ENCODE data around the gene SCO1. TPM values are rescaled to one million over a fixed set of nuclear protein-coding genes. Genes with fewer than 3 reads are reported as not detected.
A peak's percentile ranks its signal among the peaks of the same experiment; 100 is the strongest.
"Not testable (repeated sequence)": the region's sequence is repeated elsewhere in the genome, so short reads cannot be mapped to it uniquely, and the experiment has no call there.

SCO1 gene
- total RNA-seq, 4 donors from 2014 or later = 11.9 to 34.2 (median 14.1) TPM

DNA sequence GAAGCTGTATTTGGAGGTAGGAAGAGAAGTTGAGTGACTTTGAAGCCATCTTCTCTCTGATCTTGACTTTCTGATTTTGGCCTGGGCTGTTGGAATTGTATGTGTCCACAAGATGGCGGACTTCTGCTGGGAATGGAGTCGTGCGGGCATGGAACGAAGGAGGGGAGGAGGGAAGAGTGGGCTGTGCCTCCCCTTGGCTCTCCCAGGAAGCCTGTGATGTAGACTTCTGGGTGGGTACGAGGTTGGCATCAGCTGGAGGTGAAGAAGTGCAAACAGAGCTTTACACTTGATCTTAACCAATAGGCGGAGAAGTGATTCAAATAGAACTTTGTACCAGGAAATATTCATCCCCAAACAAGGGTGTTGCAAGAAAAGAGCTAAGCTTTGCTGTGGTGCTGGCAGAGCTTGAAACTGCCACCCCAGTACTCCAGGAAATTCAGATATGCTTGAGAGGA, 39.9 kb upstream of the SCO1 start:
- H3K4me1 ChIP-seq = peaks cover 8% of the 10 kb centered on the region
- DNase-seq (ENCODE audit: low spot score in 2 of 2) = peak; percentile 83 to 84
- H3K36me3 ChIP-seq = no peaks in the 10 kb centered on the region
- H3K4me3 ChIP-seq = no peak overlapping the region
- no peaks in the 10 kb centered on the region for H3K27me3 ChIP-seq
- H3K9me3 ChIP-seq = no peaks in the 10 kb centered on the region
- 9% methylated on average over 6 of the region's 6 CpGs for WGBS
- no peak for TF ChIP-seq EP300 (IDR thresholded peaks at IDR 0.05)
- TF ChIP-seq, protein P1, sequence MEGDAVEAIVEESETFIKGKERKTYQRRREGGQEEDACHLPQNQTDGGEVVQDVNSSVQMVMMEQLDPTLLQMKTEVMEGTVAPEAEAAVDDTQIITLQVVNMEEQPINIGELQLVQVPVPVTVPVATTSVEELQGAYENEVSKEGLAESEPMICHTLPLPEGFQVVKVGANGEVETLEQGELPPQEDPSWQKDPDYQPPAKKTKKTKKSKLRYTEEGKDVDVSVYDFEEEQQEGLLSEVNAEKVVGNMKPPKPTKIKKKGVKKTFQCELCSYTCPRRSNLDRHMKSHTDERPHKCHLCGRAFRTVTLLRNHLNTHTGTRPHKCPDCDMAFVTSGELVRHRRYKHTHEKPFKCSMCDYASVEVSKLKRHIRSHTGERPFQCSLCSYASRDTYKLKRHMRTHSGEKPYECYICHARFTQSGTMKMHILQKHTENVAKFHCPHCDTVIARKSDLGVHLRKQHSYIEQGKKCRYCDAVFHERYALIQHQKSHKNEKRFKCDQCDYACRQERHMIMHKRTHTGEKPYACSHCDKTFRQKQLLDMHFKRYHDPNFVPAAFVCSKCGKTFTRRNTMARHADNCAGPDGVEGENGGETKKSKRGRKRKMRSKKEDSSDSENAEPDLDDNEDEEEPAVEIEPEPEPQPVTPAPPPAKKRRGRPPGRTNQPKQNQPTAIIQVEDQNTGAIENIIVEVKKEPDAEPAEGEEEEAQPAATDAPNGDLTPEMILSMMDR (IDR thresholded peaks at IDR 0.05) = peak; percentile 63 to 67
- no peak overlapping the region for H3K27ac ChIP-seq

DNA sequence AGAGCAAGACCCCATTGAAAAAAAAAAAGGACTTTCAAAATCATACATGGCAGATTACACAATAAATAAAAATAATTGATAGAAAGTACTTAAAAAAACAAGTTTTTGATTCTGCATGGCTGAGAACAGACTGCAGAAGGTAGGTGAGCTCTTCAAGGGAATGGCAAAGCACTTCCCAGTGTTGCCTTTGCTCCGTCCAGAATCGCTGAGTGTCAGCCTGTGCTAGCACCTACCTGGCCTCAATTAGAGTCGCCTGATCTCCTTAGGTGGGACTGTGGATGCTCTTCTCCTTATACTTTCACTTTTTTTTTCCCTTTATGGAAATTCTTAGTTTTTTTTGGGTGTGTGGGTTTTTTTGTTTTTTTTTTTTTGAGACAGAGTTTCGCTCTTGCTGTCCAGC, 38.5 kb upstream of the SCO1 start:
- no peak overlapping the region for H3K27ac ChIP-seq
- no peaks in the 10 kb centered on the region for H3K9me3 ChIP-seq
- WGBS = 91% methylated on average over 4 of the region's 4 CpGs
- TF ChIP-seq, protein P1 (IDR thresholded peaks at IDR 0.05) = no peak
- TF ChIP-seq POLR2A (IDR thresholded peaks at IDR 0.05) = no peak
- no peak for TF ChIP-seq EP300 (IDR thresholded peaks at IDR 0.05)
- no peak for TF ChIP-seq POLR2AphosphoS5 (IDR thresholded peaks at IDR 0.05)
- DNase-seq (ENCODE audit: low spot score in 2 of 2) = peak in 1 of 2 donors; percentile 4
- H3K4me1 ChIP-seq = peaks cover 14% of the 10 kb centered on the region
- H3K27me3 ChIP-seq = no peaks in the 10 kb centered on the region
- H3K36me3 ChIP-seq = no peaks in the 10 kb centered on the region
- H3K4me3 ChIP-seq = no peak overlapping the region

DNA sequence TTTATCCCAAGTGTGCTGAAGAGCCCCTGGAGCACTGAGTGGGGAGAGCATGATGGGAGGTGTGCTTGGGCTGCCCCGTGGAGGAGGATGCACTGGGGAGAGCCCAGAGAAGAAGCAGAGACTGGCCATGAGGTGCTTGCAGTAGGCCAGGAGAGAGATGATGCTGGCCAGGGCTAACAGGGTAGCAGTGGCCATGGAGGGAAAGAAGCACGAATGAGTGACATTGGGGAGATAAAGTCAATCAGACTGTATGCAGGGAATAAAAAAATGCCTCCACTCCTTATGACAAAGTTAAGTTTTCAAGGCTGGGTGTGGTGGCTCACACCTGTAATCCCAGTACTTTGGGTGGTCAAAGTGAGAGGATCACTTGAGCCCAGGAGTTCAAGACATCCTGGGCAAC, 37.9 kb upstream of the SCO1 start:
- no peak overlapping the region for H3K27ac ChIP-seq
- no peak for DNase-seq (ENCODE audit: low spot score in 2 of 2)
- H3K9me3 ChIP-seq = no peaks in the 10 kb centered on the region
- H3K27me3 ChIP-seq = no peaks in the 10 kb centered on the region
- no peaks in the 10 kb centered on the region for H3K36me3 ChIP-seq
- peaks cover 20% of the 10 kb centered on the region for H3K4me1 ChIP-seq
- H3K4me3 ChIP-seq = no peak overlapping the region
- no peak for TF ChIP-seq POLR2AphosphoS5 (IDR thresholded peaks at IDR 0.05)
- TF ChIP-seq, protein P1 (IDR thresholded peaks at IDR 0.05) = no peak
- no peak for TF ChIP-seq EP300 (IDR thresholded peaks at IDR 0.05)
- no peak for TF ChIP-seq POLR2A (IDR thresholded peaks at IDR 0.05)
- WGBS = 78% methylated on average over 2 of the region's 2 CpGs

DNA sequence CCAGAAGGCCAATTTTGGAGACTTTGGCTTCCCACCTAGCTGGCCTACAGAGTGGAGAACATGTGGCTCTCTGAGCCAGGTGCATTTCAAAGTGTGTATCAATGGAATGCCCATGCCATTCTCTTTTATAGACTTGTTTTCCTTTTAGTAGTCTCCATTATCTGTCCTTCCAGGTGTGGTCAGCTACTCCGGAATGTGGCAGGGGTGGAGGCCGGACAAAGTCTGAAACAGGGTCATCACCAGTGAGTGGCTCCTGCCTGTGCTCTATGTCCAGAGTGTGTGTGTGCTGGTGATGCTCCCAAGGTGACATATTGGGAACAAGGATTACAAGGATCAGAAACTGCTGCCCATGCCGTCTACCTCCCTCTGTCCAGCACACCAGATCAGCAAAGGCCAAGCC, 36.3 kb upstream of the SCO1 start:
- WGBS = 100% methylated on average over 2 of the region's 3 CpGs
- DNase-seq (ENCODE audit: low spot score in 2 of 2) = peak in 1 of 2 donors; percentile 31

DNA sequence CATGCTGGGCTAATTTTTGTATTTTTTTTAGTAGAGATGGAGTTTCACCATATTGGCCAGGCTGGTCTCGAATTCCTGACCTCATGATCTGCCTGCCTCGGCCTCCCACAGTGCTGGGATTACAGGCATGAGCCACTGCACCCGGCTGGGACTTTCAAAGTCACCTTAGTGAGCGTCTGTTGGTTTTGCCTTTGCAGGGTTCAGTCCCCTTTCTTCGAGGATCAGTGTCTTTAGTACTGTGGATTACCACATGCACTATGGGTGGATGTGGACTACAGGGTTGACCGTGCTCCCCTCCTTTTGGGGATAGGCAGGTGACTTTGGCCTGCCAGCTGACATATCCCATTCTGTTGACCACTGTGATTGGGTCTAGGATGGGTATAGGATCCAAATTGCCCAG, 34.8 kb upstream of the SCO1 start:
- peak in 1 of 2 donors; percentile 48 for DNase-seq (ENCODE audit: low spot score in 2 of 2)
- not testable (repeated sequence) for H3K27ac ChIP-seq
- 96% methylated on average over 6 of the region's 6 CpGs for WGBS

More for the DNA sequence above, 36.3 kb upstream of the SCO1 start:
- Histone ChIP-seq H3K27me3 (no peaks in the 10 kb centered on the region), H3K4me3 (no peak overlapping the region), H3K27ac (no peak overlapping the region), H3K36me3 (no peaks in the 10 kb centered on the region), H3K4me1 (peaks cover 21% of the 10 kb centered on the region), H3K9me3 (no peaks in the 10 kb centered on the region)
- TF ChIP-seq, protein P1 (IDR thresholded peaks at IDR 0.05) = no peak
- TF ChIP-seq POLR2A (IDR thresholded peaks at IDR 0.05) = no peak
- no peak for TF ChIP-seq EP300 (IDR thresholded peaks at IDR 0.05)
- TF ChIP-seq POLR2AphosphoS5 (IDR thresholded peaks at IDR 0.05) = no peak

DNA sequence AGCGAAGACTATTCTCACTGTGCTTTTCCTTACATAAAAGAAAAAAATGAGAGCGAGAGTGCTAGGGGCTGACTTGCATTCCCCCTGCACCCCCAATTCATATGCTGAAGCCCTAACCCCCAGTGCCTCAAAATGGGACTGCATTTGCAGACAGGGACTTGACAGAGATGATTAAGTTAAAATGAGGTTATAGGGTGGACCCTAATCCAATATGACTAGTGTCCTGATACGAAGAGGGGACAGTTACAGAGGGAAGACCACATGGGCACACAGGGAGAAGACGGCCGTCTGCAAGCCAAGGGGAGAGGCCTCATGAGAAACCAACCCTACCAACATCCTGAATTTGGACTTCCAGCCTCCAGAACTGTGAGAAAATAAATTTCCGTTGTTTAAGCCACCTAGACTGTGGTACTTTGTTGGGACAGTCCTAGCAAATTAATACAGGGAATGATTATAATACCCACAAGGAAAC, 34.1 kb upstream of the SCO1 start:
- H3K27ac ChIP-seq = peak overlapping the region; percentile 35
- peak in 1 of 2 donors; percentile 4 for DNase-seq (ENCODE audit: low spot score in 2 of 2)
- peaks cover 13% of the 10 kb centered on the region for H3K4me1 ChIP-seq
- H3K9me3 ChIP-seq = no peaks in the 10 kb centered on the region
- no peaks in the 10 kb centered on the region for H3K36me3 ChIP-seq
- no peaks in the 10 kb centered on the region for H3K27me3 ChIP-seq
- no peak overlapping the region for H3K4me3 ChIP-seq
- 81% methylated on average over 6 of the region's 6 CpGs for WGBS
- TF ChIP-seq POLR2A (IDR thresholded peaks at IDR 0.05) = no peak
- no peak for TF ChIP-seq POLR2AphosphoS5 (IDR thresholded peaks at IDR 0.05)
- TF ChIP-seq EP300 (IDR thresholded peaks at IDR 0.05) = no peak
- TF ChIP-seq, protein P1 (IDR thresholded peaks at IDR 0.05) = no peak

More for the DNA sequence above, 34.8 kb upstream of the SCO1 start:
- H3K4me1 ChIP-seq = peaks cover 16% of the 10 kb centered on the region
- H3K4me3 ChIP-seq, H3K27me3 ChIP-seq, H3K9me3 ChIP-seq, H3K36me3 ChIP-seq: not testable (repeated sequence)

DNA sequence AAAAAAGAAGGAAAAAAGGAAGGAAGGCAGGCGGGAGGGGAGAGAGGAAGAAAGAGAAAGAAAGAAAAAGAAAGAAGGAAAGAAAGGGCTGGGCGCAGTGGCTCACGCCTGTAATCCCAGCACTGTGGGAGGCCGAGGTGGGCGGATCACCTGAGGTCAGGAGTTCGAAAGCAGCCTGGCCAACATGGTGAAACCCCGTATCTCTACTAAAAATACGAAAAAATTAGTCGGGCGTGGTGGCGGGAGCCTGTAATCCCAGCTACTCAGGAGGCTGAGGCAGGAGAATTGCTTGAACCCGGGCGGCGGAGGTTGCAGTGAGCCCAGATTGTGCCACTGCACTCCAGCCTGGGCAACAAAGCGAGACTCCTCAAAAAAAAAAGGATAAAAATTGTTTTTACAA, 32.9 kb upstream of the SCO1 start:
- not testable (repeated sequence) for H3K36me3 ChIP-seq; H3K27me3 ChIP-seq; DNase-seq (ENCODE audit: low spot score in 2 of 2); H3K9me3 ChIP-seq
- Histone ChIP-seq H3K27ac (peak overlapping the region; percentile 88), H3K4me3 (peak overlapping the region; percentile 65), H3K4me1 (peaks cover 13% of the 10 kb centered on the region)
- 6% methylated on average over 15 of the region's 15 CpGs for WGBS
